Erythroblast (primary cell): Measurements from ENCODE around the gene EEFSEC.

ENCODE experiments used
- GATA1 ChIP-seq: IDR thresholded peaks from 2 replicates; pipeline ENCODE4 v1.6.1; 2011; ENCODE audit warnings: low read depth, mild to moderate bottlenecking, control low read depth, low read length, moderate library complexity
- POLR2A ChIP-seq: IDR thresholded peaks from 2 replicates; pipeline ENCODE4 v1.6.1; 2011; ENCODE audit warnings: mild to moderate bottlenecking, low read length

DNA sequence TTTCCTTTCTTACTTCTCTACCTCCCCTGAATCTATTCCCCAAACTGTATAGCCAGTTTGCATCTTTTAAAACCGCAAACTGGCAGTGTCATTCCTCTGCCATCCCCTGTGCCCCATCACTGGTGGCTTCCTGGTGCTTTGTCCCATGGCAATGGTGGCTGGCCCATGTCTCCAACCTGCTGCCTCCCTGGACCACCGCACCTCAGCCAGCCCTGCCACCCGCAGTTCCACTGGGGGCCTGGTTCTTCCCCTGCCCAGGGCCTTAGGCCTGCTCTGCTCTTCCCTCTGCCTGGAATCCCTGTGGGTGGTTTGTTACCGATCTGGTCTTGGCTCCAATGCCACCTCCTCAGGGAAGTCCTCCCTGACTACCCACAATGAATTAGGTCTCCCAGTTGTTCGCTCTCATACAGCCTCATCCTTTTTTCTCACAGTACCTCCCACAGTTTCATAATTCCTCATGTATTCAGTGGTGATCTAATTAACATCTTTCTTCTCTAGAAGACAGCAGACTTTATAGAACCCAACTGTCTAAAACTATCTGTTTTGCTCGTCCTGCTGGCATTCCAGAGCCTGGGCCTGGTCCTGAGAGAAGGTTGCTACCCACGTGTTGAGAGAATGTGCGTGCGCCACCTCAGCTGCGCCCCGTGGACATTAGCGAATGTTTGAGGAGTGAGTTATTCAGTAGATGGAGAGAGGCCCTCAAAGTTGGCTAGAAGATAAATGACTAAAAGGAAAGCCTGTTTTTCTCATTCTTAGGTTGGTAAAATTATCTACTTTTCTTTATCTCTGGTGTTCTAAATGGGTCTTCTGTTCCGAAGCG lies 183.3 kb downstream of the EEFSEC start:
- TF ChIP-seq POLR2A (no peak), GATA1 (no peak)
